ENCODE results near the gene SPATA20. TPM values are rescaled to one million over a fixed set of nuclear protein-coding genes. Genes with fewer than 3 reads are reported as not detected.

Gene SPATA20
- total and polyA plus RNA-seq, 2 of the 8 experiments (the other 6 are each of a cell fraction or from before 2014, with no cell fraction given), result 16.2 to 17.5 TPM

- TF ChIP-seq EP300 (IDR thresholded peaks at IDR 0.05; ENCODE audit: borderline replicate concordance in 1 of 2, low read depth in 2 of 2, low read length in 2 of 2) (no peak), EZH2 (IDR thresholded peaks at IDR 0.05; ENCODE audit: low read depth, low read length, severe bottlenecking) (no peak), MAX (IDR thresholded peaks at IDR 0.05) (no peak), RXRA (IDR thresholded peaks at IDR 0.05; ENCODE audit: insufficient read depth, low read depth, low read length) (no peak), EGR1 (IDR thresholded peaks at IDR 0.05; ENCODE audit: borderline replicate concordance, low read depth, low read length) (no peak), CREB1 (IDR thresholded peaks at IDR 0.05) (no peak)
Observed at GRCh38 chr17:50584749-50585148, 37.8 kb downstream of the SPATA20 start (continued).
